ENCODE measurements around the gene AGBL5. TPM values are rescaled to one million over a fixed set of nuclear protein-coding genes. Genes with fewer than 3 reads are reported as not detected.

The AGBL5 gene
- total RNA-seq, 1 donor from 2014 or later: 32.0 TPM

DNA sequence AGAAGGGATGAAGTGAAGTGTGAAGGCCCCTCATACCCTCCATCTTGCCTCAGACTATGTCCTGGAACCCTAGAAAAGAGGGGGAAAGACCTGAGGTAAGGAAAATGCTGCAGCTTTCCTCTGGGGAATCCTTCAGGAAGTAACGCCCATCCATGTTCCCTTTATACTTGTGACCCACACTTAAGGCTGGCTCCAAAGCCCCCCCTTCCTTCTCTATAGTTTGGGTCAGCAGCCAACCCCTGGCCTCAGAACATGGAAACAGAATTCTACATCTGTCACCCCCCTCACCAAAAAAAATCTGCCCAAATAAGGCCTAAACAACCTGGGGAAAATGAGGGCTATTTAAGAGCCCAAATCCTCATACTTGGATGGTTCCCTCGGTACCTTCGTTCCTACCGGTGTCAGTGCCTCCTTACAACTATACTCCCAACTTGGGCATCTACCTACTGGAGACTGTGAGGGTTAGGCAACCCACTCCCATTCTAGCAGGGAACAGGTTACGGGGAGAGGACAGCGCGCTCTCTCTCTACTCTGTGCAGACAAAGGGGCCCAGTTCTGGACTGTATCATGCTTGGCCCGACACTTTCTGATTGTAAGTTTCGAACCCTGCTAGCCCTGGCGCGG lies 19.3 kb downstream of the AGBL5 start:
- Histone ChIP-seq H3K36me3 (ENCODE audit: control insufficient read depth, insufficient read depth, low read length) (no peaks in the 10 kb centered on the region), H3K27me3 (ENCODE audit: control insufficient read depth, insufficient read depth, low read length) (no peaks in the 10 kb centered on the region), H3K4me3 (ENCODE audit: low read depth, low read length) (peak overlapping the region; percentile 95)
- DNase-seq (ENCODE audit: low read depth): no peak
- TF ChIP-seq, protein P1, sequence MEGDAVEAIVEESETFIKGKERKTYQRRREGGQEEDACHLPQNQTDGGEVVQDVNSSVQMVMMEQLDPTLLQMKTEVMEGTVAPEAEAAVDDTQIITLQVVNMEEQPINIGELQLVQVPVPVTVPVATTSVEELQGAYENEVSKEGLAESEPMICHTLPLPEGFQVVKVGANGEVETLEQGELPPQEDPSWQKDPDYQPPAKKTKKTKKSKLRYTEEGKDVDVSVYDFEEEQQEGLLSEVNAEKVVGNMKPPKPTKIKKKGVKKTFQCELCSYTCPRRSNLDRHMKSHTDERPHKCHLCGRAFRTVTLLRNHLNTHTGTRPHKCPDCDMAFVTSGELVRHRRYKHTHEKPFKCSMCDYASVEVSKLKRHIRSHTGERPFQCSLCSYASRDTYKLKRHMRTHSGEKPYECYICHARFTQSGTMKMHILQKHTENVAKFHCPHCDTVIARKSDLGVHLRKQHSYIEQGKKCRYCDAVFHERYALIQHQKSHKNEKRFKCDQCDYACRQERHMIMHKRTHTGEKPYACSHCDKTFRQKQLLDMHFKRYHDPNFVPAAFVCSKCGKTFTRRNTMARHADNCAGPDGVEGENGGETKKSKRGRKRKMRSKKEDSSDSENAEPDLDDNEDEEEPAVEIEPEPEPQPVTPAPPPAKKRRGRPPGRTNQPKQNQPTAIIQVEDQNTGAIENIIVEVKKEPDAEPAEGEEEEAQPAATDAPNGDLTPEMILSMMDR (IDR thresholded peaks at IDR 0.05; ENCODE audit: insufficient read depth, low read length, poor library complexity, severe bottlenecking): no peak

DNA sequence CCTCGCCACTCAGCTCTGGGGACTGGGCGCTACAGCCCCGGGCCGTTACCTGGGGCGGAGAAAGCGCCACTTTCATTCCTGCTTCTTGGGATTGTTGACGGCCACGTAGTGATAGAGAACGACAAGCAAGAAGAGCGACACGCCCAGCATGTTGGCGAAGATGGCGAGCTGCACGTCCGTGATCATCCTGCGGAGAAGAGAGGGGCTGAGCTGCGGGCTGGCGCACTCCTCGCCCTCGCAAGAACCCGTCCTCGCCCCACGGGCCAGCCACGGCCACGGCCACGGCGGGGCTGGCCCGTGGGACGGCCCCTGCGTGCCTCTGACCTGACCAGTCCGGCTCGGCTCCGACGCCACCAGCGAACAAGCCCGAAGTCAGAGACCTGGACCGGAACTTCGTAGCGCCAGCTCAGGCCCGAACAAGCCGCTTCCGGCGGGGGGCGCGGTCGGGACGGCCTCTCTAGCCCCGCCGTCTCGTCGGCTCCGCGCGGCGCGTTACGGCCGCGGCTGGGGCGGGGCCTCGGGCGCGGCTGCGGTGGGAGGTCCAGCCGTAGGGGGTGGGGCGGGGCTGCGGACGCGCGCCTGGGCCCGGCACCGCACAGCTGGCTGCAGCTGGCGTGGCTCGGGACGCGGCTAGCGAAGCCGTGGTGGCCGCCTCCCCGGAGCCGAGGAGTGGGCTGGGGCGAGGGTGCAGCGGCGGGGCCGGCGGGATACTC lies 20.0 kb downstream of the AGBL5 start, which contains the start of gene OST4:
Gene OST4 (minus strand): TSS at position 378 of the 713 bp plus-strand sequence.
- TF ChIP-seq, protein P1 (IDR thresholded peaks at IDR 0.05; ENCODE audit: insufficient read depth, low read length, poor library complexity, severe bottlenecking): peak; percentile 3
- H3K36me3 ChIP-seq (ENCODE audit: control insufficient read depth, insufficient read depth, low read length): no peaks in the 10 kb centered on the region
- peak within 1 kb of the TSS; percentile 95 for H3K4me3 ChIP-seq (ENCODE audit: low read depth, low read length)
- no peaks in the 10 kb centered on the region for H3K27me3 ChIP-seq (ENCODE audit: control insufficient read depth, insufficient read depth, low read length)
- peak; percentile 61 for DNase-seq (ENCODE audit: low read depth)

DNA sequence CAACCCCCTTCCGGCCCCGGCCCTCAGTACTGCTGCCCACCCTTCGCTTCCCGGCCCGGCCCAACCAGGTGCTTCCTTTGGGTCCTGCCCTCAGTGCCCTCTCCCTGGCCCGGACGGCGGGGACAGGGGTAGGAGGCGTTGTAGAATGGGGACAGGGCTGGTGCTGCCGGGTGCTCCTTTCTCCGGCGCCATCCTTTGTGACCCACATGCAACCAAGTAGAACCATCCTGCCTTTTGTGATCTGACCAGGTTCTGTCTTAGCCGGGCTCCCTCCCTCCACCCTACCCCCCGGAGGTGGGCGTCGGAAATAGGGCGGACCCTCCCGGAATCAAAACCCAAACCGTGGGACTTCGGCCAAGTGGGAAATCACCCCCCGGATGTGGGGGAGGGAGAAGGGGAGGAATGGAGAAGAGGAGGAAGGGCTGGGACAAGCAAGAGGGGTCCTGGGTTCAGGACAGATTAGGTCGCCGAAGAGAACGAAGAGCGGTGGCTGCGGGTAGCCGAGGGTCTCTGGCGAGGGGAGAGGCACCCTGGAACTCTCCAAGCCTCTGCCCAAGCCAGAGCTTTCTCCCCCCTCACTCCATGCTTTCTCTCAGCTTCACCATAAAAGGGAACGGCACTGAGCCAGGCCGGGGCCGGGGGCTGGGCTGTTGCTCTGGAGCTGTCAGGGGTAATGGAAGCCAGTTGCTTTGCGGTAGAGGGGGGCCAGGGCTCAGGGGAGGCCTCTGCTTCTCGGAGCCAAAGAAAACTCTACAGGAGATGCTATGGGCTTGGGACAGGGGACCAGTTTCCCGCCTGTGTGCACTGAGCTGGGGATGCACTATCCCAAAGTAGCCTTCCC lies 20.7 kb downstream of the AGBL5 start:
- Histone ChIP-seq H3K36me3 (ENCODE audit: control insufficient read depth, insufficient read depth, low read length) (no peaks in the 10 kb centered on the region), H3K27me3 (ENCODE audit: control insufficient read depth, insufficient read depth, low read length) (no peaks in the 10 kb centered on the region), H3K4me3 (ENCODE audit: low read depth, low read length) (peak overlapping the region; percentile 95)
- DNase-seq (ENCODE audit: low read depth): no peak
- TF ChIP-seq, protein P1 (IDR thresholded peaks at IDR 0.05; ENCODE audit: insufficient read depth, low read length, poor library complexity, severe bottlenecking): no peak

DNA sequence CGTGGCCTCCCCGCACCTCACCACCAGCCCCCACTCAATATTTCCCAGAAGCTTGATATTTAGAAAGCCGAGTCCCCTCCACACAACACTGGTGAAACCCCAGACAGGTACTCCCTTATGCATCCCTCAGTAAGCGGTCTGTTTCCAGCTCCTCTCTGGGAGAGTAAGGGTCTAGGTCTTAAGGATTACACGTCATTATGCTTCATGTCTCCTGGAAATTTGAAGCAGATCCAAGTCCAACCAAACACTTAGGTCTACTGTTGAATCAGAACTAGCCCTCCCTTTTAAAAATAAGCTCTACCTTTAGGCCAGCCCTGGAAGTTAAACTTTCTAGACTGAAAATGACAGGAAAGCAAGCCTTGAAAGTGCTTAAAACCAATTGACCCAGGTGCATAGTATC lies 21.5 kb downstream of the AGBL5 start:
- no peak overlapping the region for H3K4me3 ChIP-seq (ENCODE audit: low read depth, low read length)
- TF ChIP-seq, protein P1 (IDR thresholded peaks at IDR 0.05; ENCODE audit: insufficient read depth, low read length, poor library complexity, severe bottlenecking): no peak
- no peaks in the 10 kb centered on the region for H3K36me3 ChIP-seq (ENCODE audit: control insufficient read depth, insufficient read depth, low read length)
- DNase-seq (ENCODE audit: low read depth): no peak
- no peaks in the 10 kb centered on the region for H3K27me3 ChIP-seq (ENCODE audit: control insufficient read depth, insufficient read depth, low read length)

DNA sequence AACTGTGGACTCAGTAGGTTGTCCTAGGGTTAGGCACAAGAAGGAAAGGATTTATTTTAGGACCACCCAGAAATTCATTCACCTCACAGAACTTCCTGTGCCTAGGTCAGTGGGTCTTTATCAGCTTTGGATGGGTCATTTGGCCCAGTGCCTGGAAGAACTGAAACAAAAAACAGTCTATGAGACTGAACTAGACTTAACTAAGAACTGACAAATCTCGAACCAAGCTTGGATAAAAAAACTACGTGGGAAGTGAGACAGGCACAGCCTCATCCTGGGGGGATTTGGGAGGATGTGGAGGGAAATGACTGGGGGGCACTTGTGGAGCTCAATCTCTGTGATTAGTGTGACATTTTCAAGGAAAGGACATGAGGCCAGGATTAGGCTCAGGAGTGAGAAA lies 22.3 kb downstream of the AGBL5 start:
- Histone ChIP-seq H3K36me3 (ENCODE audit: control insufficient read depth, insufficient read depth, low read length) (no peaks in the 10 kb centered on the region), H3K27me3 (ENCODE audit: control insufficient read depth, insufficient read depth, low read length) (no peaks in the 10 kb centered on the region), H3K4me3 (ENCODE audit: low read depth, low read length) (no peak overlapping the region)
- TF ChIP-seq, protein P1 (IDR thresholded peaks at IDR 0.05; ENCODE audit: insufficient read depth, low read length, poor library complexity, severe bottlenecking): no peak
- DNase-seq (ENCODE audit: low read depth): no peak
